HFF-Myc (cell line): Measurements from ENCODE around the gene PPARA.

Experiments
- DNase-seq: peaks from one replicate; pipeline ENCODE4 v3.0.0-alpha.2; 2011; ENCODE audit warnings: low read depth; ENCODE audit errors: extremely low read depth
- H3K4me3 ChIP-seq: replicated peaks from 2 replicates; pipeline ENCODE4 v1.5.1; 2011; ENCODE audit warnings: low read depth, mild to moderate bottlenecking, control low read depth, low read length
- CTCF ChIP-seq: IDR thresholded peaks from 2 replicates; pipeline ENCODE4 v1.5.1; 2012; ENCODE audit warnings: mild to moderate bottlenecking, low read depth, low read length, control low read depth; ENCODE audit errors: missing control alignments

PPARA gene

GRCh38 chr22:46180370-46181137 is 30.2 kb downstream of the PPARA start:
- no peak for TF ChIP-seq CTCF
- no peak overlapping the region for H3K4me3 ChIP-seq
- no peak for DNase-seq

DNA sequence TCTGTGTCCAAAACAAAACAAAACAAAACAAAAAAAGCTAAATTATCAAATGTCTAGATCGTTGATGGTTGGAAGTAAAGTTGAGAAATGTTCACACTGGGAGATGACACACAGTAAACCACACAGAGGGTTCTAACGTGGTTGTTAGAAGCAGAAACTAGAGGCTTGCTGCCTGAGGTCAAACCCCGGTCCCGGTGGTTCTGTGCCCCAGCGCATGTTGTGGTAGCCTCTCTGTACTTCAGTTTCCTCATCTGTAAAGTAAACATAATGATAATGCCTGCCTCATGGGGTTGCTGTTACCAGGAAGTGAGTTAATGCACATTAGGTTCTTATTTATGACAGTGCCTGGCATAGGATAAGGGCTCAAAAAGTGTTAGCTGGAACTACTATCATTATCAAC is 33.4 kb downstream of the PPARA start:
- TF ChIP-seq CTCF, result no peak
- no peak for DNase-seq
- H3K4me3 ChIP-seq, result no peak overlapping the region

DNA sequence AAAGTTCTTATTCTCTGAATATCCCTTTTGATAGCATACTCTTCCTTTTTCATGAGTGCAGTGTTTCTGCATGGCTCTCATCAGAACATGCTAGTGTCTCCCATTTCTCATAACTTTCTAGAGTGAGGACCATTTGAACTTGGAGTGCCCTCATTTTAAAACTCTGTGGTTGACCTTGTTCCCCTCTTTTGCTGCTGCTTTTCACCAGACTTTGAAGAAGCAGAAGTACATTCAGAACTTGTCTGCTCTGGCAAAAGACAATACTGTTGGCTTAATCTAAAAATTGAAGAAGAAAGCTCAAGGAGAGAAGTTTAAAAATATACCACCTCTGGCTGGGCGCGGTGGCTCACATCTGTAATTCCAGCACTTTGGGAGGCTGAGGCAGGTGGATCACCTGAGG is 35.0 kb downstream of the PPARA start:
- no peak for TF ChIP-seq CTCF
- no peak overlapping the region for H3K4me3 ChIP-seq
- no peak for DNase-seq

DNA sequence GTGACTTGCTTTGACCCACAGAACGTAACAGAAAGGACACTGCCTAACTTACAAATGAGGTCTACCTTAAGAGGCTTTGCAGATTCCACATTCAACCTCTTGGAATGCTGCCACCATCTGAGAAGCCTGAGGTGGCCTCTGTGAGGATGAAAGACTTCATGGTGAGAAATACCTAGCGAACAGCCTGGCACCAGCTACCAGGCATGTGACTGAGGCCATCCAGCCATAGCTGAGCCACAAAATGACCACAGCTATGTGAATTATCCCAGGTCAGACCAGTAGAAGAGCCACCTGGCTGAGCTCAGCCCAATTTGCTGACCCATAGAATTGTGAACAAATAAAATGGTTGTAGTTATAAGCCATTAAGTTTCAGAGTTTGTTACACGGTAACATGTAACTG is 37.5 kb downstream of the PPARA start:
- no peak overlapping the region for H3K4me3 ChIP-seq
- DNase-seq, result no peak
- TF ChIP-seq CTCF, result no peak

- no peak overlapping the region for H3K4me3 ChIP-seq
- no peak for DNase-seq
- TF ChIP-seq CTCF, result no peak
Measured at GRCh38 chr22:46192210-46192993, 42.1 kb downstream of the PPARA start.

- no peak for TF ChIP-seq CTCF
- DNase-seq, result no peak
- H3K4me3 ChIP-seq, result no peak overlapping the region
Measured at GRCh38 chr22:46193898-46194310, 43.6 kb downstream of the PPARA start.
